SK-N-SH (cell line): ENCODE measurements around the gene PCSK5. TPM values are rescaled to one million over a fixed set of nuclear protein-coding genes. Genes with fewer than 3 reads are reported as not detected.
A peak's percentile ranks its signal among the peaks of the same experiment; 100 is the strongest.

Experiments used
- CTCF ChIA-PET: fragments of 300-600, 350-600 bp; formaldehyde crosslinking; extraction: SDS; loops from one replicate; lab custom pipeline; 2021; lab: Yijun Ruan, JAX
- POLR2A ChIA-PET: fragments of 350-600 bp; sonication (Branson Sonifier 250); formaldehyde crosslinking; extraction: SDS; loops from one replicate; lab custom pipeline; 2020; ENCODE audit warnings: antibody characterized with exemption, inconsistent platforms; lab: Yijun Ruan, JAX
- DNase-seq: peaks from one replicate; pipeline ENCODE4 v3.0.0; 2012
- H2AFZ ChIP-seq: fragments of 200-600 bp; sonication (generic); 2 replicates; pipeline ENCODE4 v1.8.1; 2016; ENCODE audit warnings: antibody characterized with exemption, mild to moderate bottlenecking, low read depth
- H3F3A ChIP-seq: fragments of 200-600 bp; sonication (generic); replicated peaks from 2 replicates; pipeline ENCODE3; 2016; ENCODE audit warnings: antibody characterized with exemption, mild to moderate bottlenecking; ENCODE audit not compliant: insufficient read depth
- H3K27ac ChIP-seq, 2 experiments: fragments of 200-500 bp in 1 of 2; fragments of 200-600 bp in 1 of 2; sonication (Bioruptor generic) in 1 of 2; sonication (generic), shearing (Covaris generic) in 1 of 2; 2 replicates each; pipeline versions ENCODE4 v1.5.1 to v1.6.1; 2014 to 2016; ENCODE audit warnings: low read depth in 2 of 2, inconsistent platforms in 1 of 2, low read length in 1 of 2, mild to moderate bottlenecking in 1 of 2, mixed read lengths in 1 of 2
- H3K27me3 ChIP-seq: fragments of 200-600 bp; sonication (generic), shearing (Covaris generic); 2 replicates; pipeline ENCODE4 v1.6.1; 2016; ENCODE audit warnings: mixed run types; ENCODE audit not compliant: insufficient read depth
- H3K36me3 ChIP-seq, 2 experiments: fragments of 200-500 bp in 1 of 2; fragments of 200-600 bp in 1 of 2; sonication (Bioruptor generic) in 1 of 2; sonication (generic) in 1 of 2; replicated peaks in 1 of 2; 2 replicates each; pipeline versions ENCODE3 to v1.5.1; 2014 to 2016; ENCODE audit warnings: low read length in 1 of 2, mild to moderate bottlenecking in 1 of 2; ENCODE audit not compliant: insufficient read depth in 2 of 2, control insufficient read depth in 1 of 2
- H3K4me1 ChIP-seq, 2 experiments: fragments of 200-500 bp in 1 of 2; fragments of 200-600 bp in 1 of 2; sonication (Bioruptor generic) in 1 of 2; sonication (generic), shearing (Covaris generic) in 1 of 2; 2 replicates each; pipeline versions ENCODE4 v1.5.1 to v1.6.1; 2014 to 2016; ENCODE audit warnings: low read depth in 1 of 2, low read length in 1 of 2, mixed run types in 1 of 2; ENCODE audit not compliant: insufficient read depth in 2 of 2, control insufficient read depth in 1 of 2
- H3K4me2 ChIP-seq: fragments of 200-600 bp; sonication (generic), shearing (Covaris generic); 2 replicates; pipeline ENCODE4 v1.6.1; 2017; ENCODE audit warnings: mixed run types
- H3K4me3 ChIP-seq, 2 experiments: fragments of 200-500 bp in 1 of 2; fragments of 200-600 bp in 1 of 2; sonication (Bioruptor generic) in 1 of 2; sonication (generic), shearing (Covaris generic) in 1 of 2; 2 replicates each; pipeline versions ENCODE4 v1.5.1 to v1.8.1; 2014 to 2016; ENCODE audit warnings: low read depth in 2 of 2, inconsistent platforms in 1 of 2, low read length in 1 of 2, mild to moderate bottlenecking in 1 of 2, mixed read lengths in 1 of 2, moderate library complexity in 1 of 2
- H3K79me2 ChIP-seq: fragments of 200-600 bp; sonication (generic); 2 replicates; pipeline ENCODE4 v1.8.1; 2017; ENCODE audit warnings: mild to moderate bottlenecking; ENCODE audit not compliant: insufficient read depth
- H3K9ac ChIP-seq: fragments of 200-600 bp; sonication (generic); 2 replicates; pipeline ENCODE4 v1.6.1; 2017; ENCODE audit warnings: mixed run types
- H3K9me2 ChIP-seq: fragments of 200-600 bp; sonication (generic); 2 replicates; pipeline ENCODE4 v1.6.1; 2017; ENCODE audit warnings: mixed run types
- H3K9me3 ChIP-seq: fragments of 200-600 bp; sonication (generic); 2 replicates; pipeline ENCODE4 v1.6.1; 2017; ENCODE audit warnings: mixed run types, mild to moderate bottlenecking, moderate library complexity
- H4K20me1 ChIP-seq: fragments of 200-600 bp; sonication (generic); 2 replicates; pipeline ENCODE4 v1.6.1; 2017; ENCODE audit warnings: mild to moderate bottlenecking, mixed run types; ENCODE audit not compliant: insufficient read depth
- CHD2 ChIP-seq: fragments of 150-350 bp; IDR thresholded peaks from 2 replicates; pipeline ENCODE4 v1.6.1; 2018; ENCODE audit warnings: low read length; ENCODE audit not compliant: partially characterized antibody
- CTCF ChIP-seq: fragments of 200-600 bp; sonication (generic); IDR thresholded peaks from 2 replicates; pipeline ENCODE4 v1.6.1; 2017; ENCODE audit warnings: antibody characterized with exemption, mild to moderate bottlenecking, moderate library complexity
- ELF1 ChIP-seq: IDR thresholded peaks from 2 replicates; pipeline ENCODE4 v1.4.0; 2012
- EP300 ChIP-seq, 2 experiments: IDR thresholded peaks; 2 replicates each; pipeline versions ENCODE4 v1.4.0 to v1.6.1; 2012; ENCODE audit warnings: borderline replicate concordance in 1 of 2, low read depth in 1 of 2, low read length in 1 of 2
- FOSL2 ChIP-seq: IDR thresholded peaks from 2 replicates; pipeline ENCODE4 v1.4.0; 2012; ENCODE audit warnings: low read depth, mild to moderate bottlenecking, moderate library complexity, borderline replicate concordance
- FOXM1 ChIP-seq: IDR thresholded peaks from 2 replicates; pipeline ENCODE4 v1.4.0; 2012; ENCODE audit warnings: low read depth, mild to moderate bottlenecking
- GABPA ChIP-seq: IDR thresholded peaks from 2 replicates; pipeline ENCODE4 v1.4.0; 2012; ENCODE audit warnings: low read depth, mild to moderate bottlenecking
- MEF2A ChIP-seq: IDR thresholded peaks from 2 replicates; pipeline ENCODE4 v1.4.0; 2012; ENCODE audit warnings: low read depth, borderline replicate concordance
- NFIC ChIP-seq: IDR thresholded peaks from 2 replicates; pipeline ENCODE4 v1.4.0; 2012; ENCODE audit warnings: borderline replicate concordance
- NRF1 ChIP-seq: IDR thresholded peaks from 2 replicates; pipeline ENCODE4 v1.6.1; 2012; ENCODE audit warnings: low read depth, mild to moderate bottlenecking, low read length
- POLR2AphosphoS5 ChIP-seq: IDR thresholded peaks from 2 replicates; pipeline ENCODE4 v1.6.1; 2012; ENCODE audit warnings: low read depth, low read length
- RAD21 ChIP-seq: IDR thresholded peaks from 2 replicates; pipeline ENCODE4 v1.6.1; 2012; ENCODE audit warnings: mild to moderate bottlenecking, low read length
- RCOR1 ChIP-seq: fragments of 150-350 bp; IDR thresholded peaks from 2 replicates; pipeline ENCODE4 v1.6.1; 2017; ENCODE audit warnings: antibody characterized with exemption, low read length
- REST ChIP-seq: IDR thresholded peaks from 2 replicates; pipeline ENCODE4 v1.6.1; 2012; ENCODE audit warnings: mild to moderate bottlenecking, low read depth, low read length, moderate library complexity
- SIN3A ChIP-seq: IDR thresholded peaks from 2 replicates; pipeline ENCODE4 v1.6.1; 2012; ENCODE audit warnings: low read depth, mild to moderate bottlenecking, low read length, moderate library complexity, borderline replicate concordance
- TEAD4 ChIP-seq: IDR thresholded peaks from 2 replicates; pipeline ENCODE4 v1.4.0; 2012; ENCODE audit warnings: mild to moderate bottlenecking, borderline replicate concordance; ENCODE audit not compliant: insufficient read depth
- YY1 ChIP-seq: IDR thresholded peaks from 2 replicates; pipeline ENCODE4 v1.4.0; 2012; ENCODE audit warnings: low read depth, mild to moderate bottlenecking
- WGBS: methylation state at CpG from one replicate; pipeline ENCODE4 v1.1.6; 2017; ENCODE audit warnings: low lambda C conversion rate; 5-methylcytosine and 5-hydroxymethylcytosine counted together
- polyA plus RNA-seq, 3 experiments: library from polyadenylated mRNA; depleted of rRNA; stranded (reverse); fragments of >200 nt; gene quantifications; 2 replicates each; pipeline ENCODE4 v1.2.3, GENCODE V29; 2012
- TF ChIP-seq, protein P1 (sequence below): IDR thresholded peaks from 2 replicates; pipeline ENCODE4 v1.4.0; 2012; ENCODE audit warnings: low read depth, borderline replicate concordance
- TF ChIP-seq, protein P2 (sequence below): fragments of 150-350 bp; IDR thresholded peaks from 2 replicates; pipeline ENCODE4 v1.6.1; 2017; ENCODE audit warnings: antibody characterized with exemption, low read length, low read depth, borderline replicate concordance

Gene PCSK5
- polyA plus RNA-seq, 1 of the 3 experiments (the other 2 are of a cell fraction), result 0.08 TPM

- DNase-seq, result no peak
- CTCF ChIA-PET, result interaction anchor here (1.1 kb wide), 1 partner anchor 23 kb away, joined by 3 read pairs; no protein-coding TSS in a partner anchor
Measured at GRCh38 chr9:76401580-76402354, 511.3 kb downstream of the PCSK5 start.

More at GRCh38 chr9:76401580-76402354, 511.3 kb downstream of the PCSK5 start:
- Histone ChIP-seq H3K9ac (no peak overlapping the region), H3K27ac (no peak overlapping the region), H3K4me3 (no peak overlapping the region), H3K36me3 (no peaks in the 10 kb centered on the region), H3K4me2 (no peak overlapping the region), H3K9me2 (no peaks in the 10 kb centered on the region), H2AFZ (peak overlapping the region; percentile 69; the same call in 1 of the 2 replicates), H3K9me3 (no peaks in the 10 kb centered on the region), H3K27me3 (no peaks in the 10 kb centered on the region), H3K79me2 (no peaks in the 10 kb centered on the region), H3F3A (peaks cover 4% of the 10 kb centered on the region), H3K4me1 (peaks cover 0 to 4% of the 10 kb centered on the region in 2 experiments; a peak in 1 of 4 replicates), H4K20me1 (no peaks in the 10 kb centered on the region)
- 47% methylated on average over 3 of the region's 3 CpGs for WGBS
- POLR2A ChIA-PET, result no interaction called here
- TF ChIP-seq RAD21 (no peak), YY1 (no peak), MEF2A (no peak), SIN3A (no peak), GABPA (no peak), FOXM1 (no peak), CHD2 (no peak), CTCF (no peak), NFIC (no peak), ELF1 (no peak), NRF1 (no peak), FOSL2 (no peak), POLR2AphosphoS5 (no peak), EP300 (IDR thresholded peaks at IDR 0.05; ENCODE audit: borderline replicate concordance in 1 of 2, low read depth in 1 of 2, low read length in 1 of 2) (no peak), REST (no peak), TEAD4 (no peak), RCOR1 (no peak)
- TF ChIP-seq, protein P1, sequence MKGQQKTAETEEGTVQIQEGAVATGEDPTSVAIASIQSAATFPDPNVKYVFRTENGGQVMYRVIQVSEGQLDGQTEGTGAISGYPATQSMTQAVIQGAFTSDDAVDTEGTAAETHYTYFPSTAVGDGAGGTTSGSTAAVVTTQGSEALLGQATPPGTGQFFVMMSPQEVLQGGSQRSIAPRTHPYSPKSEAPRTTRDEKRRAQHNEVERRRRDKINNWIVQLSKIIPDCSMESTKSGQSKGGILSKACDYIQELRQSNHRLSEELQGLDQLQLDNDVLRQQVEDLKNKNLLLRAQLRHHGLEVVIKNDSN, result no peak
- TF ChIP-seq, protein P2, sequence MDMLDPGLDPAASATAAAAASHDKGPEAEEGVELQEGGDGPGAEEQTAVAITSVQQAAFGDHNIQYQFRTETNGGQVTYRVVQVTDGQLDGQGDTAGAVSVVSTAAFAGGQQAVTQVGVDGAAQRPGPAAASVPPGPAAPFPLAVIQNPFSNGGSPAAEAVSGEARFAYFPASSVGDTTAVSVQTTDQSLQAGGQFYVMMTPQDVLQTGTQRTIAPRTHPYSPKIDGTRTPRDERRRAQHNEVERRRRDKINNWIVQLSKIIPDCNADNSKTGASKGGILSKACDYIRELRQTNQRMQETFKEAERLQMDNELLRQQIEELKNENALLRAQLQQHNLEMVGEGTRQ, result no peak
